Neural cell (in vitro differentiated cells): ENCODE results near the gene SPACA9. TPM values are rescaled to one million over a fixed set of nuclear protein-coding genes. Genes with fewer than 3 reads are reported as not detected.

Experiments
- H2AFZ ChIP-seq: fragments of 200-600, 300-800 bp; sonication (generic), shearing (Covaris generic); 2 replicates; pipeline ENCODE4 v1.6.0; 2014; ENCODE audit warnings: low read depth, mild to moderate bottlenecking, antibody characterized with exemption, low read length, moderate library complexity
- H3F3A ChIP-seq: fragments of 200-600 bp; shearing (Covaris generic); 2 replicates; pipeline ENCODE4 v1.6.1; 2016; ENCODE audit warnings: mild to moderate bottlenecking, moderate library complexity, mixed read lengths, antibody characterized with exemption, low read length; ENCODE audit not compliant: insufficient read depth, poor library complexity, severe bottlenecking
- H3K27ac ChIP-seq: fragments of 200-600, 300-800 bp; sonication (generic), shearing (Covaris generic); 2 replicates; pipeline ENCODE4 v1.5.1; 2014; ENCODE audit warnings: mild to moderate bottlenecking, low read length, moderate library complexity
- H3K27me3 ChIP-seq: fragments of 300-800, 200-600 bp; sonication (generic), shearing (Covaris generic); 2 replicates; pipeline ENCODE4 v1.6.0; 2014; ENCODE audit warnings: mild to moderate bottlenecking, low read depth, low read length, moderate library complexity; ENCODE audit not compliant: insufficient read depth
- H3K36me3 ChIP-seq: fragments of 300-800, 200-600 bp; sonication (generic), shearing (Covaris generic); 2 replicates; pipeline ENCODE4 v1.5.1; 2014; ENCODE audit warnings: mild to moderate bottlenecking, antibody characterized with exemption, low read length, moderate library complexity; ENCODE audit not compliant: insufficient read depth
- H3K4me2 ChIP-seq: fragments of 300-800, 200-600 bp; sonication (generic), shearing (Covaris generic); 2 replicates; pipeline ENCODE4 v1.6.0; 2014; ENCODE audit warnings: mild to moderate bottlenecking, low read length
- H3K4me3 ChIP-seq: fragments of 300-800, 200-600 bp; sonication (generic), shearing (Covaris generic); 2 replicates; pipeline ENCODE4 v1.5.1; 2014; ENCODE audit warnings: mild to moderate bottlenecking, low read length, moderate library complexity
- H3K79me2 ChIP-seq: fragments of 200-600 bp; shearing (Covaris generic); replicated peaks from 2 replicates; pipeline ENCODE4 v1.6.0; 2014; ENCODE audit warnings: mild to moderate bottlenecking, low read length, moderate library complexity; ENCODE audit not compliant: insufficient read depth
- H3K9ac ChIP-seq: fragments of 300-800, 200-600 bp; sonication (generic), shearing (Covaris generic); 2 replicates; pipeline ENCODE4 v1.6.1; 2016; ENCODE audit warnings: mild to moderate bottlenecking, low read length, mixed read lengths
- H3K9me2 ChIP-seq: fragments of 200-600 bp; shearing (Covaris generic); 2 replicates; pipeline ENCODE4 v1.6.1; 2016; ENCODE audit warnings: mild to moderate bottlenecking, low read length, mixed read lengths; ENCODE audit not compliant: insufficient read depth
- H3K9me3 ChIP-seq: fragments of 200-600, 300-800 bp; sonication (generic), shearing (Covaris generic); 2 replicates; pipeline ENCODE4 v1.6.1; 2016; ENCODE audit warnings: mild to moderate bottlenecking, mixed run types, low read length, moderate library complexity, mixed read lengths
- H4K20me1 ChIP-seq: fragments of 200-600 bp; shearing (Covaris generic); 2 replicates; pipeline ENCODE4 v1.6.1; 2016; ENCODE audit warnings: mild to moderate bottlenecking, mixed run types; ENCODE audit not compliant: insufficient read depth
- EP300 ChIP-seq: fragments of 450-650 bp; conservative IDR thresholded peaks from 2 replicates; pipeline ENCODE4 v1.6.1; 2014; ENCODE audit warnings: antibody characterized with exemption, mild to moderate bottlenecking, moderate library complexity; ENCODE audit not compliant: poor library complexity, severe bottlenecking
- EZH2 ChIP-seq: fragments of 200-600, 300-800 bp; shearing (Covaris generic), sonication (generic); IDR thresholded peaks from 2 replicates; pipeline ENCODE4 v1.6.1; 2014; ENCODE audit warnings: antibody characterized with exemption, low read length, borderline replicate concordance, mild to moderate bottlenecking; ENCODE audit not compliant: insufficient read depth, poor library complexity, severe bottlenecking
- MXI1 ChIP-seq: fragments of 450-650 bp; conservative IDR thresholded peaks from 2 replicates; pipeline ENCODE4 v1.6.1; 2014; ENCODE audit warnings: antibody characterized with exemption, mild to moderate bottlenecking; ENCODE audit not compliant: poor library complexity, severe bottlenecking
- POLR2AphosphoS5 ChIP-seq: IDR thresholded peaks from 2 replicates; pipeline ENCODE4 v1.6.1; 2012
- RAD21 ChIP-seq: fragments of 450-650 bp; conservative IDR thresholded peaks from 2 replicates; pipeline ENCODE4 v1.6.1; 2014; ENCODE audit warnings: antibody characterized with exemption, mild to moderate bottlenecking, moderate library complexity
- SMC3 ChIP-seq: fragments of 450-650 bp; conservative IDR thresholded peaks from 2 replicates; pipeline ENCODE4 v1.6.1; 2014; ENCODE audit warnings: antibody characterized with exemption, mild to moderate bottlenecking, moderate library complexity; ENCODE audit not compliant: poor library complexity
- TAF1 ChIP-seq: IDR thresholded peaks from 2 replicates; pipeline ENCODE4 v1.6.1; 2012; ENCODE audit warnings: low read depth
- polyA plus RNA-seq: library from polyadenylated mRNA; depleted of rRNA; stranded (reverse); fragments of >200 nt; gene quantifications from 2 replicates; pipeline ENCODE4 v1.2.3, GENCODE V29; 2014
- TF ChIP-seq, protein P1 (sequence below): fragments of 450-650 bp; IDR thresholded peaks from 2 replicates; pipeline ENCODE4 v1.5.1; 2014; ENCODE audit warnings: antibody characterized with exemption, mild to moderate bottlenecking, moderate library complexity; ENCODE audit not compliant: poor library complexity, severe bottlenecking
- TF ChIP-seq, protein P2 (sequence below): IDR thresholded peaks from 2 replicates; pipeline ENCODE4 v1.6.1; 2012; ENCODE audit warnings: borderline replicate concordance

Gene SPACA9
- polyA plus RNA-seq, 1 donor from 2014 or later: 4.6 TPM

DNA sequence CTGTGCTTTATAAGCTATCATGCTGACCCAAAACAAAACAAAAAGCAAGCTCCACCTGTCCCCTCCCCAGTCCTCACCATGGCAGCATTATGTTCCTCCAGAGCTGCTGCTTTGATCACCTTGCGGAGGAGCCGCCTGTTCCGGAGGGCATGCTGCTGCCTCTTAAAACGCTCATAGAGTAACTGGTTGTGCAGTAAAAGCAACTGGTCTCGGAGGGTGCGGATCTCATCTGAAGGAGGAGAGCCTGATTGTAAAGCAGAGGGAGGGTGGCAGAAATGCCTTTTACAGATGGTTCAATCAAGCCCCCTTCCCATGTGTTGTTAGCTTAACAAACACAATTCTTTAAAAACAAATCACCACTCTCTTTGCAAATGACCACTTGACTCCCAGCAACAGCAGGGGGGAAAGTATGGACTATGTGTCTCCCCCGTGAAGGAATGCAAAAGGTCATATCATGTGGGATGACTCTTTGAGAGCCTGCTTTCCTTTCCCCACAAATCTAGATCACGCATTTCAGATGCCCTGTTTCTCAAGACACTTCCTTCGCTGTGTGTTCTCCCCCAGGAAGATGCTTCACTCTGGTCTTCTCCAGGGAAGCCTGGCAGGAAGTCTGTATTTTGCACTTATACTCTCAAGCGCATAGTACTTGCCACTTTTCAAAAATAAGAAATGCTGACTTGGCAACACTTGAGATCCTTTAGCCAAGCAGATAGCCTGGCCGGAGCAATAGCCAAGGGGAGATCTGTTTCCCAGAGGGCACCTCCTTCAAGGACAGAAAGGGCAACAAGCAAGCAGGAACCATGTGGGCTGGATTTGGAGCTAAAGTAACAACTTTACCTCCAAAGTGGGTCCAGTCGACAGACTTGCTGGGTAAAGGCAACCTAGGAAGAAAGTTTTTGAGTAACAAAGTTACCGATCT, 25.1 kb downstream of the SPACA9 start:
- TF ChIP-seq, protein P1, sequence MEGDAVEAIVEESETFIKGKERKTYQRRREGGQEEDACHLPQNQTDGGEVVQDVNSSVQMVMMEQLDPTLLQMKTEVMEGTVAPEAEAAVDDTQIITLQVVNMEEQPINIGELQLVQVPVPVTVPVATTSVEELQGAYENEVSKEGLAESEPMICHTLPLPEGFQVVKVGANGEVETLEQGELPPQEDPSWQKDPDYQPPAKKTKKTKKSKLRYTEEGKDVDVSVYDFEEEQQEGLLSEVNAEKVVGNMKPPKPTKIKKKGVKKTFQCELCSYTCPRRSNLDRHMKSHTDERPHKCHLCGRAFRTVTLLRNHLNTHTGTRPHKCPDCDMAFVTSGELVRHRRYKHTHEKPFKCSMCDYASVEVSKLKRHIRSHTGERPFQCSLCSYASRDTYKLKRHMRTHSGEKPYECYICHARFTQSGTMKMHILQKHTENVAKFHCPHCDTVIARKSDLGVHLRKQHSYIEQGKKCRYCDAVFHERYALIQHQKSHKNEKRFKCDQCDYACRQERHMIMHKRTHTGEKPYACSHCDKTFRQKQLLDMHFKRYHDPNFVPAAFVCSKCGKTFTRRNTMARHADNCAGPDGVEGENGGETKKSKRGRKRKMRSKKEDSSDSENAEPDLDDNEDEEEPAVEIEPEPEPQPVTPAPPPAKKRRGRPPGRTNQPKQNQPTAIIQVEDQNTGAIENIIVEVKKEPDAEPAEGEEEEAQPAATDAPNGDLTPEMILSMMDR: no peak
- TF ChIP-seq EP300 (no peak), POLR2AphosphoS5 (no peak), SMC3 (no peak), EZH2 (no peak), RAD21 (no peak), MXI1 (no peak), TAF1 (no peak)
- TF ChIP-seq, protein P2, sequence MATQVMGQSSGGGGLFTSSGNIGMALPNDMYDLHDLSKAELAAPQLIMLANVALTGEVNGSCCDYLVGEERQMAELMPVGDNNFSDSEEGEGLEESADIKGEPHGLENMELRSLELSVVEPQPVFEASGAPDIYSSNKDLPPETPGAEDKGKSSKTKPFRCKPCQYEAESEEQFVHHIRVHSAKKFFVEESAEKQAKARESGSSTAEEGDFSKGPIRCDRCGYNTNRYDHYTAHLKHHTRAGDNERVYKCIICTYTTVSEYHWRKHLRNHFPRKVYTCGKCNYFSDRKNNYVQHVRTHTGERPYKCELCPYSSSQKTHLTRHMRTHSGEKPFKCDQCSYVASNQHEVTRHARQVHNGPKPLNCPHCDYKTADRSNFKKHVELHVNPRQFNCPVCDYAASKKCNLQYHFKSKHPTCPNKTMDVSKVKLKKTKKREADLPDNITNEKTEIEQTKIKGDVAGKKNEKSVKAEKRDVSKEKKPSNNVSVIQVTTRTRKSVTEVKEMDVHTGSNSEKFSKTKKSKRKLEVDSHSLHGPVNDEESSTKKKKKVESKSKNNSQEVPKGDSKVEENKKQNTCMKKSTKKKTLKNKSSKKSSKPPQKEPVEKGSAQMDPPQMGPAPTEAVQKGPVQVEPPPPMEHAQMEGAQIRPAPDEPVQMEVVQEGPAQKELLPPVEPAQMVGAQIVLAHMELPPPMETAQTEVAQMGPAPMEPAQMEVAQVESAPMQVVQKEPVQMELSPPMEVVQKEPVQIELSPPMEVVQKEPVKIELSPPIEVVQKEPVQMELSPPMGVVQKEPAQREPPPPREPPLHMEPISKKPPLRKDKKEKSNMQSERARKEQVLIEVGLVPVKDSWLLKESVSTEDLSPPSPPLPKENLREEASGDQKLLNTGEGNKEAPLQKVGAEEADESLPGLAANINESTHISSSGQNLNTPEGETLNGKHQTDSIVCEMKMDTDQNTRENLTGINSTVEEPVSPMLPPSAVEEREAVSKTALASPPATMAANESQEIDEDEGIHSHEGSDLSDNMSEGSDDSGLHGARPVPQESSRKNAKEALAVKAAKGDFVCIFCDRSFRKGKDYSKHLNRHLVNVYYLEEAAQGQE: no peak
- no peak overlapping the region for H3K27ac ChIP-seq
- H3K36me3 ChIP-seq: no peaks in the 10 kb centered on the region
- no peaks in the 10 kb centered on the region for H3K9me3 ChIP-seq
- H3K9me2 ChIP-seq: no peaks in the 10 kb centered on the region
- no peak overlapping the region for H3K9ac ChIP-seq
- no peaks in the 10 kb centered on the region for H4K20me1 ChIP-seq
- H3K4me3 ChIP-seq: no peak overlapping the region
- H3K27me3 ChIP-seq: no peaks in the 10 kb centered on the region
- H3K4me2 ChIP-seq: no peak overlapping the region
- no peaks in the 10 kb centered on the region for H3K79me2 ChIP-seq
- no peak overlapping the region for H2AFZ ChIP-seq
- no peaks in the 10 kb centered on the region for H3F3A ChIP-seq

DNA sequence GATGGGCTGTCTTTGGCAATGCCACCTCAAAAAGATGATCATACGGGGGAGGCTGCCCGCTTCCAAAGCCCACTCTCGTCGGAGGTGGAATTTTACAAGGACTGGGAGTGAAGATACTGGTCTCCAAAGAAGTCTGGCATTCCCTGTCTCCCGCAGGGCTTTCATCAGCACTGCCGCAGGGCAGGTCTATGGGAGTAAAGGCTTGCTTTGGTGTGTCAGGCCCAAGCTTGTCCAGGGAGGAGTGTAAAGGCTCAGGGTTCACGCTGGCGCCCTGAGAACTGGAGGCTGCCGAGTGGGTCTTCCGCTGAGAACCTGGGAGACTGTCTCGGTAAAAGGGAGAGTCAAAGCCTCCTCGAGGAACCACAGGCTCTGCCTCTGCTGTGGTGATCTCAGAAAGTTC, 27.0 kb downstream of the SPACA9 start:
- TF ChIP-seq RAD21 (no peak), MXI1 (no peak), EP300 (no peak), POLR2AphosphoS5 (no peak), TAF1 (no peak), SMC3 (no peak), EZH2 (no peak)
- TF ChIP-seq, protein P1: no peak
- TF ChIP-seq, protein P2: no peak

More for the DNA sequence above, 27.0 kb downstream of the SPACA9 start:
- Histone ChIP-seq H3K9ac (no peak overlapping the region), H4K20me1 (no peaks in the 10 kb centered on the region), H3K27me3 (no peaks in the 10 kb centered on the region), H3F3A (no peaks in the 10 kb centered on the region), H3K79me2 (no peaks in the 10 kb centered on the region), H3K27ac (no peak overlapping the region), H3K9me2 (no peaks in the 10 kb centered on the region), H3K36me3 (peaks cover 2% of the 10 kb centered on the region), H3K4me2 (no peak overlapping the region), H2AFZ (no peak overlapping the region), H3K9me3 (no peaks in the 10 kb centered on the region), H3K4me3 (no peak overlapping the region)
